Keratinocyte (primary cell): ENCODE results near the gene IRX1. TPM values are rescaled to one million over a fixed set of nuclear protein-coding genes. Genes with fewer than 3 reads are reported as not detected.

Experiments used
- DNase-seq: peaks from one replicate; pipeline ENCODE4 v3.0.0-alpha.2; 2011; ENCODE audit warnings: low read depth, missing footprints, low spot score
- FAIRE-seq: peaks from 2 replicates; lab custom pipeline; 2011; peaks lifted over from hg19 to GRCh38; lab: Jason Lieb, UNC
- H2AFZ ChIP-seq: 2 replicates; pipeline ENCODE4 v1.6.0; 2012; ENCODE audit warnings: low read length, control low read depth, inconsistent platforms; ENCODE audit not compliant: control insufficient read depth
- H3K27ac ChIP-seq: 2 replicates; pipeline ENCODE4 v1.5.1; 2011; ENCODE audit warnings: low read length; ENCODE audit not compliant: control insufficient read depth, insufficient read depth
- H3K27me3 ChIP-seq: 3 replicates; pipeline ENCODE4 v1.6.0; 2011; ENCODE audit warnings: low read length; ENCODE audit not compliant: control insufficient read depth, insufficient read depth; ENCODE audit errors: extremely low read depth
- H3K36me3 ChIP-seq, 2 experiments: 2 replicates in 1 of 2; 3 replicates in 1 of 2; pipeline ENCODE4 v1.5.1; 2011; ENCODE audit warnings: low read length in 2 of 2, mild to moderate bottlenecking in 1 of 2; ENCODE audit not compliant: control insufficient read depth in 2 of 2, insufficient read depth in 2 of 2; ENCODE audit errors: extremely low read depth in 1 of 2
- H3K4me1 ChIP-seq: 3 replicates; pipeline ENCODE4 v1.5.1; 2011; ENCODE audit warnings: low read length; ENCODE audit not compliant: control insufficient read depth, insufficient read depth; ENCODE audit errors: extremely low read depth
- H3K4me2 ChIP-seq: 3 replicates; pipeline ENCODE4 v1.6.0; 2011; ENCODE audit warnings: low read depth, low read length; ENCODE audit not compliant: control insufficient read depth, insufficient read depth; ENCODE audit errors: extremely low read depth
- H3K4me3 ChIP-seq, 3 experiments: fragments of 200-600 bp in 1 of 3; sonication (generic) in 1 of 3; 2 replicates in 2 of 3; 3 replicates in 1 of 3; pipeline ENCODE4 v1.5.1; 2011 to 2016; ENCODE audit warnings: low read length in 3 of 3, mild to moderate bottlenecking in 3 of 3, control low read depth in 2 of 3, inconsistent platforms in 1 of 3, low read depth in 1 of 3, mixed read lengths in 1 of 3, mixed run types in 1 of 3, moderate library complexity in 1 of 3; ENCODE audit not compliant: control insufficient read depth in 2 of 3, insufficient read depth in 2 of 3; ENCODE audit errors: extremely low read depth in 1 of 3
- H3K79me2 ChIP-seq: 2 replicates; pipeline ENCODE4 v1.6.0; 2012; ENCODE audit warnings: low read length; ENCODE audit not compliant: control insufficient read depth, insufficient read depth
- H3K9ac ChIP-seq: 3 replicates; pipeline ENCODE4 v1.6.0; 2011; ENCODE audit warnings: low read length; ENCODE audit not compliant: control insufficient read depth, insufficient read depth; ENCODE audit errors: extremely low read depth
- H3K9me1 ChIP-seq: 3 replicates; pipeline ENCODE4 v1.6.0; 2011; ENCODE audit warnings: low read length; ENCODE audit not compliant: control insufficient read depth, insufficient read depth; ENCODE audit errors: extremely low read depth
- H3K9me3 ChIP-seq: 2 replicates; pipeline ENCODE4 v1.5.1; 2012; ENCODE audit warnings: low read depth, low read length; ENCODE audit not compliant: control insufficient read depth
- H4K20me1 ChIP-seq: 3 replicates; pipeline ENCODE4 v1.6.0; 2011; ENCODE audit warnings: low read length; ENCODE audit not compliant: control insufficient read depth, insufficient read depth; ENCODE audit errors: extremely low read depth
- CTCF ChIP-seq, 3 experiments: IDR thresholded peaks in 1 of 3; conservative IDR thresholded peaks in 1 of 3; optimal IDR thresholded peaks in 1 of 3; 2 replicates in 2 of 3; 3 replicates in 1 of 3; pipeline versions ENCODE3 to v1.5.1; 2011; ENCODE audit warnings: low read length in 3 of 3, mild to moderate bottlenecking in 3 of 3, moderate library complexity in 2 of 3, control low read depth in 1 of 3, inconsistent platforms in 1 of 3; ENCODE audit not compliant: insufficient read depth in 2 of 3; ENCODE audit errors: extremely low read depth in 1 of 3
- EZH2 ChIP-seq: IDR thresholded peaks from one replicate; pipeline ENCODE4 v1.6.1; 2012; ENCODE audit warnings: inconsistent platforms, mild to moderate bottlenecking, low read length, moderate library complexity
- dilution Hi-C: fragments of 300-500 bp; cut with MboI; formaldehyde crosslinking; loops from one replicate; pipeline ENCODE4 v1.7.0; 2020; ENCODE audit warnings: low sequenced_read_pairs; ENCODE audit not compliant: extremely low pct_ligation_motif_present
- polyA plus RNA-seq, 5 experiments: library from polyadenylated mRNA; depleted of rRNA in 3 of 5; stranded (reverse) in 3 of 5; stranded (forward) in 1 of 5; unstranded in 1 of 5; fragments of >200 nt; gene quantifications; 1 replicate in 1 of 5; 2 replicates in 3 of 5; 3 replicates in 1 of 5; pipeline versions ENCODE4 v1.2.1 to v1.2.3, GENCODE V29; 2011 to 2012; ENCODE audit warnings: missing spikeins in 2 of 5, low read depth in 1 of 5, low replicate concordance in 1 of 5

The IRX1 gene
- polyA plus RNA-seq, 1 donor (not counting 4 experiments of a cell fraction or from before 2014, with no cell fraction given) = 1.00 TPM

GRCh38 chr5:3615829-3616228, 20.2 kb downstream of the IRX1 start:
- Histone ChIP-seq H3K4me1 (peaks cover 7% of the 10 kb centered on the region), H3K9me3 (no peaks in the 10 kb centered on the region)

GRCh38 chr5:3619579-3619978, 23.9 kb downstream of the IRX1 start:
- TF ChIP-seq EZH2 (no peak), CTCF (optimal IDR thresholded peaks at IDR 0.05 in 1 of 3, IDR thresholded peaks at IDR 0.05 in 1 of 3, conservative IDR thresholded peaks at IDR 0.05 in 1 of 3; ENCODE audit: extremely low read depth in 1 of 3, insufficient read depth in 2 of 3, low read length in 3 of 3) (no peak)
- peaks cover under 1% of the 10 kb centered on the region for H3K9me3 ChIP-seq
- no peaks in the 10 kb centered on the region for H3K9me1 ChIP-seq
- H3K4me2 ChIP-seq = no peak overlapping the region
- dilution Hi-C loops = no loop called here
- DNase-seq = no peak
- H3K36me3 ChIP-seq = no peaks in the 10 kb centered on the region
- H3K27ac ChIP-seq = no peak overlapping the region
- no peaks in the 10 kb centered on the region for H4K20me1 ChIP-seq
- H2AFZ ChIP-seq = no peak overlapping the region
- no peaks in the 10 kb centered on the region for H3K79me2 ChIP-seq
- no peak for FAIRE-seq
- H3K9ac ChIP-seq = no peak overlapping the region
- no peak overlapping the region for H3K4me3 ChIP-seq
- no peaks in the 10 kb centered on the region for H3K27me3 ChIP-seq
- no peaks in the 10 kb centered on the region for H3K4me1 ChIP-seq

More at GRCh38 chr5:3615829-3616228, 20.2 kb downstream of the IRX1 start:
- H3K27me3 ChIP-seq = no peaks in the 10 kb centered on the region
- H3K4me2 ChIP-seq = no peak overlapping the region
- no peak for DNase-seq
- TF ChIP-seq CTCF (optimal IDR thresholded peaks at IDR 0.05 in 1 of 3, IDR thresholded peaks at IDR 0.05 in 1 of 3, conservative IDR thresholded peaks at IDR 0.05 in 1 of 3; ENCODE audit: extremely low read depth in 1 of 3, insufficient read depth in 2 of 3, low read length in 3 of 3) = no peak
- no peak for TF ChIP-seq EZH2
- no peaks in the 10 kb centered on the region for H3K79me2 ChIP-seq
- H4K20me1 ChIP-seq = no peaks in the 10 kb centered on the region
- no peaks in the 10 kb centered on the region for H3K9me1 ChIP-seq
- no peak overlapping the region for H3K9ac ChIP-seq
- no peaks in the 10 kb centered on the region for H3K36me3 ChIP-seq
- no peak overlapping the region for H2AFZ ChIP-seq
- no peak for FAIRE-seq
- dilution Hi-C loops = no loop called here
- no peak overlapping the region for H3K27ac ChIP-seq
- H3K4me3 ChIP-seq = no peak overlapping the region
